ENCODE results near the gene HDAC4.

GRCh38 chr2:239057533-239057932, 343.3 kb downstream of the HDAC4 start:
- TF ChIP-seq, protein P1, sequence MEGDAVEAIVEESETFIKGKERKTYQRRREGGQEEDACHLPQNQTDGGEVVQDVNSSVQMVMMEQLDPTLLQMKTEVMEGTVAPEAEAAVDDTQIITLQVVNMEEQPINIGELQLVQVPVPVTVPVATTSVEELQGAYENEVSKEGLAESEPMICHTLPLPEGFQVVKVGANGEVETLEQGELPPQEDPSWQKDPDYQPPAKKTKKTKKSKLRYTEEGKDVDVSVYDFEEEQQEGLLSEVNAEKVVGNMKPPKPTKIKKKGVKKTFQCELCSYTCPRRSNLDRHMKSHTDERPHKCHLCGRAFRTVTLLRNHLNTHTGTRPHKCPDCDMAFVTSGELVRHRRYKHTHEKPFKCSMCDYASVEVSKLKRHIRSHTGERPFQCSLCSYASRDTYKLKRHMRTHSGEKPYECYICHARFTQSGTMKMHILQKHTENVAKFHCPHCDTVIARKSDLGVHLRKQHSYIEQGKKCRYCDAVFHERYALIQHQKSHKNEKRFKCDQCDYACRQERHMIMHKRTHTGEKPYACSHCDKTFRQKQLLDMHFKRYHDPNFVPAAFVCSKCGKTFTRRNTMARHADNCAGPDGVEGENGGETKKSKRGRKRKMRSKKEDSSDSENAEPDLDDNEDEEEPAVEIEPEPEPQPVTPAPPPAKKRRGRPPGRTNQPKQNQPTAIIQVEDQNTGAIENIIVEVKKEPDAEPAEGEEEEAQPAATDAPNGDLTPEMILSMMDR (IDR thresholded peaks at IDR 0.05; ENCODE audit: poor library complexity): no peak
- no peak for TF ChIP-seq EZH2 (IDR thresholded peaks at IDR 0.05; ENCODE audit: borderline replicate concordance)
- no peak for TF ChIP-seq EZH2phosphoT487 (IDR thresholded peaks at IDR 0.05; ENCODE audit: low read depth, severe bottlenecking, unreplicated experiment)
